Skin epidermis (tissue), 12 donors: ENCODE measurements around the gene PILRB.

ENCODE experiments used
- H3K27ac ChIP-seq, 21 experiments: fragments of 200-600 bp; sonication (generic) in 11 of 21; one replicate each; pipeline ENCODE4 v1.5.0; 2020; ENCODE audit warnings: mild to moderate bottlenecking in 3 of 21, inconsistent platforms in 2 of 21, moderate library complexity in 2 of 21
- H3K4me3 ChIP-seq, 7 experiments: fragments of 200-600 bp; sonication (generic) in 2 of 7; one replicate each; pipeline ENCODE4 v1.5.0; 2020; ENCODE audit warnings: inconsistent platforms in 2 of 7, mild to moderate bottlenecking in 2 of 7, moderate library complexity in 1 of 7

PILRB gene

GRCh38 chr7:100397315-100398081 lies 39.6 kb downstream of the PILRB start:
- no peak overlapping the region for H3K4me3 ChIP-seq

GRCh38 chr7:100398239-100398638 lies 40.3 kb downstream of the PILRB start:
- no peak overlapping the region for H3K4me3 ChIP-seq
- H3K27ac ChIP-seq = no peak overlapping the region

More at GRCh38 chr7:100397315-100398081, 39.6 kb downstream of the PILRB start:
- peak overlapping the region in 3 of 21 experiments; percentile 37 to 76 (median 57) for H3K27ac ChIP-seq

GRCh38 chr7:100400041-100400440 lies 42.1 kb downstream of the PILRB start:
- Histone ChIP-seq H3K27ac (no peak overlapping the region), H3K4me3 (no peak overlapping the region)

DNA sequence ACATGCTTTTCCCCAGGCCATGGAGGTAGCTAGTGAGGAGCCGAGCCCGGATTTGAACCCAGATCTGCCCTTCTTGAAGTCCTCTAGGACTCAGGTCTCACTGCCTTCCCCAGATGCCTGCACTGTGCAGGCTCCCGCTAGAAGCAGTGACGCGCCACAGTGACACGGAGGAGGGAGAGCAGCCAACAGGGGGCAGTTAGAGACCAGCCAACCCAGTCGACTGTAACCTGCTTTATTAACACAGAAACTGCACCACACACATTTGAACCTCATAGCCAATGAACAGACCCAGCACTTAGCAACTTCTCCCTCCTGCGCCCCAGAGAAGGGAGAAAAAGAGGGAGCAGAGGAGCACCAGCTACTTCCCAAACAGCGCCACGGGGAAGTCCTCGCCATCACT lies 42.7 kb downstream of the PILRB start:
- H3K4me3 ChIP-seq = no peak overlapping the region

DNA sequence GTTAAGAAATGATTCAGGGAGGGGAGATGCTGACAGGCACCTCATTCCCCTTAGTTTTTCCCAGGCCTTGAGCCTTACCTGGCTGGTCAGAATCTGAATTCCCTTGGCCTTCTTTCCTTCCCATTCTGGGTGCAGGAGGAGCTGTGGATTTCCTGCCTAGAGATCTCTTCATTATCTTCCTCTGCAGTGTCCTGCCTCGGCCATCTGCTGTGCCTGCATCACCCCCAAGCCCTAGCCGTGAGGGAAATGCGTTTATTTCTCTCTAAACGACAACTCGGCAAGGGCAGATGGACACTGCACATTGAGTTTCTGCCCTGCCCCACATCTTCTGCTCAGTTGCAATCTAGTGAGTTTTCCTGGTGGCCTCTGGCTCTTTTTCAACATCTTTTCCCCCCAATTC lies 43.9 kb downstream of the PILRB start:
- Histone ChIP-seq H3K27ac (no peak overlapping the region), H3K4me3 (no peak overlapping the region)

More for the DNA sequence above, 42.7 kb downstream of the PILRB start:
- H3K27ac ChIP-seq = no peak overlapping the region

- Histone ChIP-seq H3K4me3 (no peak overlapping the region), H3K27ac (no peak overlapping the region)
Observed at GRCh38 chr7:100402241-100402640, 44.3 kb downstream of the PILRB start.

DNA sequence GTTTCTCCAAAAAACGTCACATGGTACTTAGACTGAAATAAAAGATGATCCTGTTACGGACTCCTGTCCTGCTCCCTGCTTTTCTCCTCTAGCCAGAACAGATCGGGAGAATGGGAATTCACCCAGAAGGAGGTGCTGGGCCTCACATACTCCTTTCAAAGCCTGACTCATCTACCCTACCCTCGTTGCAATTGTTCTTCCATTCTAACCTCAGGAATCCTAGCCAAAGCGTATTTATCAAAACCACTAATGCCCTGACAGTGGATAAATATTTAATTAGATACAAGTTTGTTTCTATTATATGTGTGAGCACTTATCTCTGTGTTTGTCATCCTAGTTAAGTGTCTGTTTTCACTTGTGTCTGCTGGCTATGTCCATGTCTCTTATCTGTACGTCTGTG lies 48.9 kb downstream of the PILRB start:
- Histone ChIP-seq H3K27ac (no peak overlapping the region), H3K4me3 (no peak overlapping the region)

- Histone ChIP-seq H3K4me3 (no peak overlapping the region), H3K27ac (no peak overlapping the region)
Observed at GRCh38 chr7:100407285-100408180, 49.6 kb downstream of the PILRB start.

- Histone ChIP-seq H3K27ac (no peak overlapping the region), H3K4me3 (no peak overlapping the region)
Observed at GRCh38 chr7:100411101-100411500, 53.2 kb downstream of the PILRB start.

- Histone ChIP-seq H3K4me3 (no peak overlapping the region), H3K27ac (no peak overlapping the region)
Observed at GRCh38 chr7:100413346-100413745, 55.4 kb downstream of the PILRB start.

- no peak overlapping the region for H3K4me3 ChIP-seq
- no peak overlapping the region for H3K27ac ChIP-seq
Observed at GRCh38 chr7:100413889-100414288, 56.0 kb downstream of the PILRB start.

DNA sequence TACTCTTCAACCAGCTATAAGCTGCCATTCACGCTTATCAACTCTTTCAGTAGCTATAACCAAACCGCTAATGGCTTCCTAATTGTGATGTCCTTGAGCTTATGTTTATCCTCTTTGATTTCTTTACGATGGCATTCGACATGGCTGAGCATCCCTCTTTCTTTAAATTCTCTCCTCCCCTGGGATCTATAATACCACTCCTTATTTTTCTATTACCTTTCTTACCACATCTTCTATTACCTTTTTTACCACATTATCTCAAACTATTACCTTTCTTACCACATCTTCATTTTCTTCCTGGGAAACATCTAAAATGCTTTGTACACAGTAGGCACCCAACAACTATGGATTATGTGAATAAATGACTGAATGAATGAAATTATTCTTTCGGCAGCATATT lies 57.5 kb downstream of the PILRB start:
- Histone ChIP-seq H3K4me3 (no peak overlapping the region), H3K27ac (no peak overlapping the region)
